ENCODE results near the gene MTG1. TPM values are rescaled to one million over a fixed set of nuclear protein-coding genes. Genes with fewer than 3 reads are reported as not detected.

Gene MTG1
- total and polyA plus RNA-seq, 10 of the 15 experiments (the other 5 are each of a cell fraction or from before 2014, with no cell fraction given): 6.2 to 104 (median 62.5) TPM

- TF ChIP-seq CUX1 (IDR thresholded peaks at IDR 0.05; ENCODE audit: insufficient replicate concordance, low read depth, low read length) (peak; percentile 48), CBFB (IDR thresholded peaks at IDR 0.05; ENCODE audit: low read depth) (no peak; the same call in 1 of the 2 replicates), ATF2 (IDR thresholded peaks at IDR 0.05; ENCODE audit: low read length) (peak; percentile 91), JUNB (IDR thresholded peaks at IDR 0.05) (peak; percentile 86), EP300 (IDR thresholded peaks at IDR 0.05; ENCODE audit: borderline replicate concordance in 1 of 2, control insufficient read depth in 1 of 2, low read depth in 2 of 2, low read length in 2 of 2) (peak; percentile 86 to 89; a peak in 3 of 4 replicates)
Observed at GRCh38 chr10:133388973-133389818, 4.8 kb upstream of the MTG1 start (continued).
